Activated B cell treated with CpG ODN at 0.5 μM for 24 hours (primary cell): ENCODE measurements around the gene KRTAP10-8. TPM values are rescaled to one million over a fixed set of nuclear protein-coding genes. Genes with fewer than 3 reads are reported as not detected.

Source experiments
- ATAC-seq: fragments of 200-7000 bp; cut with Tn5 transposase; one replicate; pipeline ENCODE4 v1.10.0; 2021; ENCODE audit warnings: low read depth, mild to moderate bottlenecking, moderate library complexity
- CTCF ChIA-PET: fragments of 350-600 bp; sonication (Branson Sonifier 250); formaldehyde crosslinking; loops from one replicate; lab custom pipeline; 2021; ENCODE audit warnings: antibody characterized with exemption; lab: Charles Lee
- POLR2A ChIA-PET: fragments of 350-600 bp; sonication (Branson Sonifier 250); formaldehyde crosslinking; loops from one replicate; lab custom pipeline; 2021; ENCODE audit warnings: antibody characterized with exemption; lab: Charles Lee
- DNase-seq: peaks from one replicate; pipeline ENCODE4 v3.0.0; 2022
- H3K27ac Mint-ChIP-seq: one replicate; pipeline ENCODE4 v1.8.0; 2020; ENCODE audit warnings: mixed read lengths
- H3K27me3 Mint-ChIP-seq: one replicate; pipeline ENCODE4 v1.8.0; 2021; ENCODE audit warnings: mixed read lengths
- H3K36me3 Mint-ChIP-seq: one replicate; pipeline ENCODE4 v1.8.0; 2021; ENCODE audit warnings: low read depth, mixed read lengths
- H3K4me1 Mint-ChIP-seq: one replicate; pipeline ENCODE4 v1.8.0; 2021; ENCODE audit warnings: mixed read lengths
- H3K4me3 Mint-ChIP-seq: one replicate; pipeline ENCODE4 v1.8.0; 2020; ENCODE audit warnings: mild to moderate bottlenecking, mixed read lengths
- H3K9me3 Mint-ChIP-seq: one replicate; pipeline ENCODE4 v1.8.0; 2020; ENCODE audit warnings: mixed read lengths
- CTCF ChIP-seq: fragments of 200-600 bp; IDR thresholded peaks from one replicate; pipeline ENCODE4 v1.8.0; 2022; ENCODE audit warnings: antibody characterized with exemption, mild to moderate bottlenecking
- intact Hi-C: fragments of 100-400 bp; cut with micrococcal nuclease; formaldehyde crosslinking; loops from one replicate; pipeline ENCODE4 v1.15.1; 2024
- total RNA-seq: library from RNA; stranded (reverse); gene quantifications from 2 replicates; pipeline ENCODE4 v1.2.3, GENCODE V29; 2022

Gene KRTAP10-8
- total RNA-seq, result not detected in 2 replicates

GRCh38 chr21:44612029-44612486, at the start of gene KRTAP10-8:
TSS of gene KRTAP10-8 (plus strand) at chr21:44612079. CDS start at chr21:44612101, 22 bp downstream.
- Mint-ChIP-seq H3K9me3 (peaks cover 18% of the 10 kb centered on the region), H3K4me1 (no peaks in the 10 kb centered on the region), H3K27ac (no peak within 1 kb of the TSS), H3K36me3 (no peaks in the 10 kb centered on the region), H3K27me3 (peaks cover 7% of the 10 kb centered on the region), H3K4me3 (no peak within 1 kb of the TSS)
- POLR2A ChIA-PET, result no interaction called here
- DNase-seq, result no peak
- no peak for ATAC-seq
- CTCF ChIA-PET, result no interaction called here
- intact Hi-C loops, result no loop called here
- no peak for TF ChIP-seq CTCF

GRCh38 chr21:44564099-44564498, 47.8 kb upstream of the KRTAP10-8 start:
- ATAC-seq, result no peak
- Mint-ChIP-seq H3K27me3 (no peaks in the 10 kb centered on the region), H3K9me3 (peaks cover 8% of the 10 kb centered on the region), H3K27ac (no peak overlapping the region), H3K4me3 (no peak overlapping the region), H3K36me3 (no peaks in the 10 kb centered on the region), H3K4me1 (peaks cover 41% of the 10 kb centered on the region)
- no peak for DNase-seq
- POLR2A ChIA-PET, result no interaction called here
- CTCF ChIA-PET, result no interaction called here
- no peak for TF ChIP-seq CTCF
- intact Hi-C loops, result no loop called here

GRCh38 chr21:44564886-44565598, 46.8 kb upstream of the KRTAP10-8 start:
- Mint-ChIP-seq H3K4me3 (peak overlapping the region; percentile 35), H3K9me3 (peaks cover 6% of the 10 kb centered on the region), H3K36me3 (no peaks in the 10 kb centered on the region), H3K27ac (peak overlapping the region; percentile 86), H3K4me1 (peaks cover 41% of the 10 kb centered on the region), H3K27me3 (no peaks in the 10 kb centered on the region)
- DNase-seq (no peak), ATAC-seq (peak; percentile 72)
- POLR2A ChIA-PET, result no interaction called here
- no peak for TF ChIP-seq CTCF
- intact Hi-C loops, result loop anchor here (5.0 kb wide), 1 partner anchor 542 kb away; no protein-coding TSS in a partner anchor
- CTCF ChIA-PET, result no interaction called here

GRCh38 chr21:44566403-44566802, 45.5 kb upstream of the KRTAP10-8 start:
- ChIA-PET POLR2A (interaction anchor here (0.6 kb wide), 1 partner anchor 361 kb away, joined by 10 read pairs; no protein-coding TSS in a partner anchor), CTCF (no interaction called here)
- TF ChIP-seq CTCF, result no peak
- peaks cover 9% of the 10 kb centered on the region for H3K9me3 Mint-ChIP-seq
- no peak overlapping the region for H3K4me3 Mint-ChIP-seq
- H3K27ac Mint-ChIP-seq, result peak overlapping the region; percentile 68
- peaks cover 39% of the 10 kb centered on the region for H3K4me1 Mint-ChIP-seq
- DNase-seq (no peak), ATAC-seq (peak; percentile 51)
- H3K36me3 Mint-ChIP-seq, result no peaks in the 10 kb centered on the region
- intact Hi-C loops, result loop anchor here (5.0 kb wide), 1 partner anchor 541 kb away; no protein-coding TSS in a partner anchor
- no peaks in the 10 kb centered on the region for H3K27me3 Mint-ChIP-seq

- intact Hi-C loops, result loop anchor here (5.0 kb wide), 1 partner anchor 540 kb away; no protein-coding TSS in a partner anchor
- ATAC-seq, result no peak
Observed at GRCh38 chr21:44567481-44568171, 44.3 kb upstream of the KRTAP10-8 start.

More at GRCh38 chr21:44567481-44568171, 44.3 kb upstream of the KRTAP10-8 start:
- Mint-ChIP-seq H3K4me1 (peaks cover 30% of the 10 kb centered on the region), H3K27ac (no peak overlapping the region), H3K27me3 (peaks cover 5% of the 10 kb centered on the region), H3K9me3 (peaks cover 10% of the 10 kb centered on the region), H3K36me3 (no peaks in the 10 kb centered on the region), H3K4me3 (no peak overlapping the region)
- DNase-seq, result no peak
- TF ChIP-seq CTCF, result no peak
- ChIA-PET POLR2A (no interaction called here), CTCF (no interaction called here)
